Effector CD8-positive, alpha-beta T cell (primary cell): ENCODE data around the gene DHRSX.
"Not testable (repeated sequence)": the region's sequence is repeated elsewhere in the genome, so short reads cannot be mapped to it uniquely, and the experiment has no call there.

Source experiments
- DNase-seq: peaks from one replicate; lab custom pipeline; 2025; lab: John Stamatoyannopoulos, UW
- total RNA-seq, 4 experiments: gene quantifications; one replicate each; lab custom pipeline; 2026; lab: John Stamatoyannopoulos, UW

DHRSX gene, protein sequence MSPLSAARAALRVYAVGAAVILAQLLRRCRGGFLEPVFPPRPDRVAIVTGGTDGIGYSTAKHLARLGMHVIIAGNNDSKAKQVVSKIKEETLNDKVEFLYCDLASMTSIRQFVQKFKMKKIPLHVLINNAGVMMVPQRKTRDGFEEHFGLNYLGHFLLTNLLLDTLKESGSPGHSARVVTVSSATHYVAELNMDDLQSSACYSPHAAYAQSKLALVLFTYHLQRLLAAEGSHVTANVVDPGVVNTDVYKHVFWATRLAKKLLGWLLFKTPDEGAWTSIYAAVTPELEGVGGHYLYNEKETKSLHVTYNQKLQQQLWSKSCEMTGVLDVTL
- 10.3 to 16.1 (median 11.5) reads per million in 4 experiments for total RNA-seq

DNA sequence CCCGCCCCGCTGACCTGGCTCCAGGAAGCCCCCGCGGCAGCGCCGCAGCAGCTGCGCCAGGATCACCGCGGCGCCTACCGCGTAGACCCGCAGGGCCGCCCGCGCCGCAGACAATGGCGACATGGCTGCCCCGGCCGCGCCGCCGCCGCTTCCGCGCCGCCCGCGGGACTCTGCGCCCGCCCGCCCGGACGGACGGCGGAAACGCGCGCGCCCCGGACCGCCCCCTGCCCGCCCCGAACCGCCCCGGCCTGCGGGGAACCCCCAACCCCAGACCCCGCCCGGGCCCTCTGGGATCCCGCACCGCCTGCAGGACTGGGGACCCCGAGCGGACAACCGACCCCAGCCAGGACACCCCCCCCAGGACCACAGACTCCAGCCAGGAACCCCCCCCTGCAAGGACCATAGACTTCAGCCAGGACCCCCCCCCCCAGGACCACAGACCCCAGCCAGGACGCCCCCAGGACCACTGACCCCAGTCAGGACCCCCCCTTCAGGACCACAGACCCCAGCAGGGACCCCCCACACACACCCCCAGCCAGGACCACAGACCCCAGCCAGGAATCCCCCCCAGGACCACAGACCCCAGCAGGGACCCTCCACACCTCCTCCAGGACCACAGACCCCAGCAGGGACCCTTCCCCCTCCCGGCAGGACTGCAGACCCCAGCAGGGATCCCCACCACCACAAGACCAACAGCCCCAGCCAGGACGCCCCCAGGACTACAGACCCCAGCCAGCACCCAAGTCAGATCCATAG is at the start of gene DHRSX, which contains the start of gene ZBED1:
Gene DHRSX (minus strand): TSS at position 174 of the 756 bp plus-strand sequence. CDS start 51 bp downstream, at position 123.
Gene ZBED1 (minus strand): TSS at position 174 of the 756 bp plus-strand sequence. CDS start 10,257 bp downstream, outside the sequence.
- DNase-seq = no peak

DNA sequence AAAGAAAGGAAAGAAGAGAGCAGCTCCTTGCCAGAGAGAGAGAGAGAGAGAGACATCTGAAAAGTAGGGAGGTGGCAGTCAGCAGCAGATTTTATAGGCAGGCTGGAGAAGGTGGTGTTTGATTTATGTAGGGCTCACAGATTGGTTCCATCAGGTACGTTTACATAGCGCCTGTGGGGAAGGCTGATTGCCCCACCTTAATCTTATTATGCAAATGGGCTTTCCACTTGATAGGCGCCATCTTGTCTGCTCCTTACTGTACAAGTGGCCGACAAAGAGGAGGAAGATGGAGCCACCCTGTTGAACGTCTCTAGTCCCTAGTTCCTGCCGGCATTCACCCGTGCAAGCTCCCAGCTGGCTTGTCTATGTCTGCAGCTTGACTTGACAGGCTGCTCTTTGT is 49.1 kb upstream of the DHRSX start:
- DNase-seq = no peak

DNA sequence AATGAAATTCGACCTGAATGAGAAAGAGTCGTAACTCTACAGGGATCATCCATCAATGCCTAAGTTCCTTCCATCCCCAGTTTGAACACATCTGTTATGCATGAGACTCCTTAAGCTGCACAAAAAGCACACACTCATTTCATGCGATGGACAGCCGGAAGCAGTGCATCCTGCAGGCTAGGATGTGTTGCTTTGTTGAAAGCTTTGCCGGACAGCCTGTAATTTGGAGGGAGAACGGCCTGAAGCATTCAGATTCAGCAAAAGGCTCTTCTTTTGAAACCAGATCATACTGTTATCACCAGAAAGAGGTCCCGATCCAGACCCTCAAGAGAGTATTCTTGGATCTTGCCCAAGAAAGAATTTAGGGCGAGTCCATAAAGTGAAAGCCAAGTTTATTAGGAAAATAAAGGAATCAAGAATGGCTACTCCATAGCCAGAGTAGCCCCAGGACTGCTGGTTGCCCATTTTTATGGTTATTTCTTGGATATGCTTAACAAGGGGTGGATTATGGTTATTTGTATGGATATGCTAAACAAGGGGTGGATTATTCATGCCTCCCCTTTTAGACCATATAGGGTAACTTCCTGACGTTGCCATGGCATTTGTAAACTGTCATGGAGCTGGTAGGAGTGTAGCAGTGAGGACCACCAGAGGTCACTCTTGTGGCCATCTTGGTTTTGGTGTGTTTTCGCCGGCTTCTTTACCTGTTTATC is 48.1 kb upstream of the DHRSX start:
- DNase-seq = no peak

DNA sequence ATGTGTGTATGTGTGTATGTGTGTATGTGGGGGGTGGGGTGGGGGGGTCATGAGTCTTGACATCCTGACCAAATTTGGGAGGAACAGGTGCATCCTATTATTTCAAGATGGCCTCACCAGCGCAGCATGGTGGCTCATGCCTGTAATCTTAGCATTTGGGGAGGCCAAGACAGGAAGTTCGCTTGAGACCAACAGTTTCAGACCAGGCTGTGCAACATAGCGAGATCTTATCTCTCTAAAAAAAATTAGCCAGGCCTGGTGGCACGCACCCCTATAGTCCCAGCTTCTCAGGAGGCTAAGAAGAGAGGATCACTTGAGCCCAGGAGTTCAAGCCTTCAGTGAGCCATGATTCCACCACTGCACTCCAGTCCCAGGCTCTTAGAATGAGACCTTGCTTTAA is 47.0 kb upstream of the DHRSX start:
- DNase-seq = no peak

DNA sequence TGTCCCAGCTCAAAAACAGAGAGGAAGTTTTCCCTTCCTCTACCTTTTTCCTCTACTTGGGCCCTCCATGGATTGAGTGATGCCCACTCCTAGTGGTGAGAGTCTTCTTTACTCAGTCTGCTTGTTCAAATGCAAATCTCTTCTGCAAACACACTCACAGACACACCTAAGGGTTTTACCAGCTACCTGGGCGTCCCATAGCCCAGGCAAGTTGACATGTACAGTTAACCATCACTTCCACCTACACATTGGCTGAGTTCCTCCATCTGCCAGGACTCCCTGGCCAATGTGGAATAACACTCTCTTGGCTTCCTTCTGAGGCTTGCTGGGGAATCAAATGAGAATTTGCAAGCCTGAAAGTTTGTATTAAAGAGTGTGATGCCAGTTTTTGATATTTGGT is 45.7 kb upstream of the DHRSX start:
- no peak for DNase-seq

DNA sequence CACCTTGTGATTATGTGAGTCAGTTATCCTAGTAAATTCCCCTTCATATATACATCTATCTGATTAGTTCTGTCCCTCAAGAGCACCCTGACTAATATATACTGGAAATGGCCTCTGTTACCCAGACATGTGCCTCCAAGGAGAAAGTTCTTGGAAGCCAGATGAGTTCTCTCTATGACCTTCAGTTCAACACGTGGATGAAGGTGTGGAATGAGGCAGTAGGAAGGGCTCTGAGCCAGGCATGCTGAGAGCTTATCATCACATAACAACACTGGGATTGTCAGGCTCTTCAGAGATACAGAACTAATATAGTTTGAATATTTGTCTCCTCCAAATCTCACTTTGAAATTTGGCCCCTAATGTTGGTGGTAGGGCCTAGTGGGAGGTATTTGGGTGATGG is 44.4 kb upstream of the DHRSX start:
- DNase-seq = no peak

DNA sequence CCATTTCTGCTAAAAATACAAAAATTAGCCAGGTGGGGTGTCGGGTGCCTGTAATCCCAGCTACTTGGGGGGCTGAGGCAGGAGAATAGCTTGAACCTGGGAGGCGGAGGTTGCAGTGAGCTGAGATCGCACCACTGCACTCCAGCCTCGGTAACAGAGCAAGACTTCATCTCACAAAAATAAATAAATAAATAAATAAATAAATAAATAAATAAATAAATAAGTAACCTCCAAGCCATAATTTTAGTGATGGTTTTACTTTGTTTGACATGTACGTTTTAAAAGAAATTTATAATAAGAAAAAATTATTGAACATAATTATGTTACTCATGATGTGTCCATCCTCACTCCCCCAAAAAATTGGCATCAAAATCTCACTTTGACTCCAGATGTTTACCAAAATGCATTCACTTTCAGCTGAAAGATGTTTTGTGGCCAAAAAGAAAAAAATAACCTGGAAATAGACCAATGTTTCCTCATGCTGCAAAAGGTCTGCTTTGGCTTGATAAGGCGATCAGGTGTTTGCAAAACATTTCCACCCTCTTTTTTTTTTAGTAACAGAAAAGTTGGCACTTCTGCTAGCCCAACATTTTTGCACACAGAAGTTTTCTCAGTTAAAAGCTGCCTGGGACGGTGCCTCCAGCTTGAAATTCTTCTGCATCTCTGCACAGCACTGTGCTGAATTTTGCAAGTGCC is 42.2 kb upstream of the DHRSX start:
- DNase-seq = no peak

DNA sequence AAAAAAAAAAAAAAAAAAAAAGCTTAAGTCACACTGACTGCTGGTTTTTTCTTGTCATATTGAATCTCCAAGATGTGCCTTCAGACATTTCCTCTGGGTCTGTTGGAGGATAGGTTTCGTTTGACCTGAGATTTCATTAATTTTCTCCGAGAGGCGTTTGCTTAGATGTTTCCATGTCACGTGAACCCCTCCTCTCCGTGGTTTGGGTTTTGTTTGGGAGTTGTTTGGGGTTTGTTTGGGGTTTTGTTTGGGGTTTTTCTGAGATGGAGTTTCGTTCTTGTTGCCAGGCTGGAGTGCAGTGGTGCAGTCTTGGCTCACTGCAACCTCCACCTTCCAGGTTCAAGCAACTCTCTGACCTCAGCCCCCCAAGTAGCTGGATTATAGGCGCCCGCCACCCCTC is 40.8 kb upstream of the DHRSX start:
- no peak for DNase-seq

DNA sequence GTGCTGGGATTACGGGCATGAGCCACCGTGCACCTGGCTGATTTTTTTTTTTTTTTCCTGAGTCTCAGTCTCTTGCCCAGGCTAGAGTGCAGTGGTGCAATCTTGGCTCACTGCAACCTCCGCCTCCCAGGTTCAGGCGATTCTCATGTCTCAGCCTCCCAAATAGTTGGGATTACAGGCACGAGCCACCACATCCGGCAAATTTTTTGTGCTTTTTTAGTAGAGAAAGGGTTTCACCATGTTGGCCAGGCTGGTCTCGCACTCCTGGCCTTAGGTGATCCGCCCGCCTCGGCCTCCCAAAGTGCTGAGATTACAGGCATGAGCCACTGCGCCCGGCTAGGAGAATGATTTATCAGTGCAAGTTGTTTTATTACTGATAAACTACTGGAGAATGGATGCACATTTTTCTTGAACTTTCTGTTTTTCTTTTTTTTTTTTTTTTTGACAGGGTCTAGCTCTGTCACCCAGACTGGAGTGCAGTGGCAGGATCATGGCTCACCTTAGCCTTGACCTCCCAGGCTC is 39.7 kb upstream of the DHRSX start:
- DNase-seq = no peak

DNA sequence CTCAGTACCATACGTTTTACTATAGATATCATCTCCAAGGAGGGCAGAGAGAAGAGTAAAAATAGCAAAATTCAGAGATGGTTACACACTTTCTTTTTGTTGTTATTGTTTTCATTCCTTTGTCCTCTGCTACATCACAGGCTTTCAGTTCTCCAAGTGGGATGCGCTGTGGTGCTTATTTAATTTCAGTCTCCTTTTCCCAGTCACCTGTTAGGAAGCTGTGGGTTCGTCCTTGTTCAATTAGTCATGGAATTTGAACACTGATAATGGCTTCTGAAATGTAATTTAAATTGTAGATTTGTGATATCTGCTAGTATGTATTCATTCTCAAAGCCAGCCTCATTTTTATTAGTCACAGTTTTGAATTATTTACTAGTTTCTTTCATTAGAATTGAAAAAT is 38.8 kb upstream of the DHRSX start:
- DNase-seq = no peak

DNA sequence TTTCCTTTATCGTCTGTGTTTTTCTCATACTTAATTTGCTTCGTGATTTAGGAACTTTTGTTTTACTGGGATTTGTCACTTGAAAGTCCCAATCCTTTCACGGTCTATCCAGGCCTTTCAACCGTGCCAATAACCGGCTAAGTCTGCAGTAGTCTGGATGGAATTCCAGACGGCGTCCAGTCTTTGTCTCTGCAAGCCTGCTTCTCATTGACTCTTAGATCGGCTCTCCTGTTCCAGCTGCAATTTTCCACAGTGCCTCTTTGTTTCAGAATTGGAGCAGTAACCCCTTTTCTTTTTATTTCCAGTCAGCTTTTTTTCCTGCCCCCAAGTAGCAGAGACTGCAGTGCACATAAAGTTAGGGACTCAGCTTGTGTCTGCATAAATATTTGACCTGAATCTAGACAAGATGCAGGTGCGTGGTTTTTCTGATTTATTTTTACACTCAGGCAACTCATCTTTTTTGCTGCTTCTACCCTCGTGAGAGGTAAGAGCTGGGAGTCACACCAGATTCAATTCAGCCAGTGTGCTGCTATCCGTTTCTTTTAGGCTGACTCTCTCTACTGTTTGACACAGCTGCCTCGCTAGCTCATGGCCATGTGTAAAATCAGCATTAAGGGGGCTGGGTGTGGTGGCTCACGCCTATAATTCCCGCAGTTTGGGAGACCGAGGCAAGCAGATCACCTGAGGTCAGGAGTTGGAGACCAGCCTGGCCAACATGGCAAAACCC is 37.4 kb upstream of the DHRSX start:
- DNase-seq = no peak

DNA sequence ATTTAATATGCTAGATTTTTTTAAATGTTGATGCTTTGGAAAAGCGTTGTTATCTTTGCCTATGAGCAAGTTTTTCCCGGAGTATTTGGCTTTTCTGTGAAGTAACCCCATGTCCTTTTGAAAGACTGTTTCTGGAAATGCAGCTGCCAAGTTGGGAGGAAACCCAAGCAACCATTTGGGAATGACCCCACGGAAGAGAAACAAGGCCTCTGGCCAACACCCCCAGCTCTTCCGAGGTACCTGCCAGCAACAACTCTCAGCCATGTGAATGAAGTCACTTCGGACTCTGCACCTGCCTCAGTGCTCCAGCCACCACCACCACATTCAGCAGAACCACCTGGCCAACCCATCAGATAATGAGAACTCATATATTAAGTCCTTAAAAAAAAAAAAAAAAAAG is 36.2 kb upstream of the DHRSX start:
- no peak for DNase-seq

DNA sequence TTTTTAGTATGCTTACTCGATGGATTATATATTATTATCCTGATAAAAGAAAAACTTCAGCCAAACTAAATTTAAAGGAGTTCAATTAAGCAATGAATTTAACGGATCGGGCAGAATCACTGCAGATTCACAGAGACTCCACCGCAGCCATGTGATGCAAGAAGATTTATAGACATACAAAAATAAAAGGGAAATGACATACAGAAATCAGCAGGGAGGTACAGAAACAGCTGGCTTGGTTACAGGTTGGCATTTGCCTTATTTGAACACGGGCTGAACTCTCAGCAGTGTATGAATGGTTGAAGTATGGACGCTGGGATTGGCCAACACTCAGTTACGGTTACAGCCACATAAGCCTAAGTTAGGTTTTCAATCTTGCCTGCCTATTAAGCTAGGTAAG is 35.4 kb upstream of the DHRSX start:
- DNase-seq = no peak

DNA sequence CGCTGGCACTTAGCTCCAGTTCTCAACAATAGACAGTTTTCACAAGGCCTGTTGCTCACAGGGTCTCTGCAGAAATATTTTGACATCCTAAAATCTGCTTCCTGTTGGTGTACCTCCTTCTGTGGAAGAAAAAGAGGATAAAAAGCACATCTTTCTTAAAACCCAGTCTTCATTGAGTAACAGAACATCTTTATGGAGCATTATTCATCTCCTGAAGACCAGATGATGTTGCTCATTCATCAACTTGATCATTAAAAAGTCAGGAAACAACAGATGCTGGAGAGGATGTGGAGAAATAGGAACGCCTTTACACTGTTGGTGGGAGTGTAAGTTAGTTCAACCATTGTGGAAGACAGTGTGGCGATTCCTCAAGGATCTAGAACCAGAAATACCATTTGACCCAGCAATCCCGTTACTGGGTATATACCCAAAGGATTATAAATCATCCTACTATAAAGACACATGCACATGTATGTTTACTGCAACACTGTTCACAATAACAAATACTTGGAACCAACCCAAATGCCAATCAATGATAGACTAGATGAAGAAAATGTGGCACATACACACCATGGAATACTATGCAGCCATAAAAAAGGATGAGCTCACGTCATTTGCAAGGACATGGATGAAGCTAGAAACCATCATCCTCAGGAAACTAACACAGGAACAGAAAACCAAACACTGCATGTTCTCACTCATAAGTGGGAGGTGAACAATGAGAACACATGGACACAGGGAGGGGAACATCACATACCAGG is 33.7 kb upstream of the DHRSX start:
- not testable (repeated sequence) for DNase-seq

DNA sequence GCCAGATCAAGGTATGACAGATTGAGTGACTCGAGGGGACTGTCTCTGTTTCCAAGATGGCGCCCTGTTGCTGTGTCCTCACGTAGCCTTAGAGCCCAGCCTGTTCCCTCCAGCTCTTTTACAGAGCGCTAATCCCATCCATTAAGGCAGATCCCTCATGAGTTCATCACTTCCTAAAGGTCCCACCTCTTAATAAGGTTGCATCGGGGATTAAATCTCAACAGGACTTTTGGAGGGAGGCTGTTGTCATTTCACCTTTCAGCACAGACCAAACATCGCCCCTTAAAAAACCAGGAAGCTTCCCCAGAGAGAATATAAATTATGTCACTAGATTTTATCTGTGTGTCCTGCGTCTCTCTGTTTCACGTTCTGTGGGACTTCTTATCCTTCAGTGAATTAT is 32.6 kb upstream of the DHRSX start:
- DNase-seq = no peak

DNA sequence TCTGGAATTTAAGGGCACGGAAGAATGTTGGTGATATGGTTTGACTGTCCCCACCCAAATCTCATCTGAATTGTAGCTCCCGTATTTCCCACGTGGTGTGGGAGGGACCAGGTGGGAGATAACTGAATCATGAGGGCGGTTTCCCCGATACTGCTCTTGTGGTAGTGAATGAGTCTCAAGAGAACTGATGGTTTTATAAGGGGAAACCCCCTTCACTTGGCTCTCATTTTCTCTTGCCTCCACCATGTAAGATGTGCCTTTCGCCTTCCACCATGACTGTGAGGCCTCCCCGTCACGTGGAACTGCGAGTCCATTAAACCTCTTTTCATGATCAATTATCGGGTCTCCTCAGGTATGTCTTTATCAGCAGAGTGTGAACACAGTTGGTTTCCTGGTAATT is 25.6 kb upstream of the DHRSX start:
- no peak for DNase-seq

DNA sequence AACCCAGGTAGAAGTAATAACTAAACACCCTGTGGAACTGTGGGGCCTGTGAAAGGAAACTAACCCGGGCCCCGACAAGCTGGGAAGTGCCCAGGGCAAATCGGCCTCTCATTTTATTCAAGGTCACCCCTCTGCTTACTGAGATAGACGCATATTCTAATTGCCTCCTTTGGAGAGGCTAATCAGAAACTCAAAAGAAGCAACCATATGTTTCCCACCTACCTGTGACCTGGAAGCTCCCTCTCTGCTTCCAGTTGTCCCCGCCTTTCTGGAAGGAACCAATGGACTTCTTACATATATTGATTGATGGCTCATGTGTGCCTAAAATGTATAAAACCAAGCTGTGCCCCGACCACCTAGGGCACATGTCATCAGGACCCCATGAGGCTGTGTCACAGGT is 23.1 kb upstream of the DHRSX start:
- DNase-seq = no peak

DNA sequence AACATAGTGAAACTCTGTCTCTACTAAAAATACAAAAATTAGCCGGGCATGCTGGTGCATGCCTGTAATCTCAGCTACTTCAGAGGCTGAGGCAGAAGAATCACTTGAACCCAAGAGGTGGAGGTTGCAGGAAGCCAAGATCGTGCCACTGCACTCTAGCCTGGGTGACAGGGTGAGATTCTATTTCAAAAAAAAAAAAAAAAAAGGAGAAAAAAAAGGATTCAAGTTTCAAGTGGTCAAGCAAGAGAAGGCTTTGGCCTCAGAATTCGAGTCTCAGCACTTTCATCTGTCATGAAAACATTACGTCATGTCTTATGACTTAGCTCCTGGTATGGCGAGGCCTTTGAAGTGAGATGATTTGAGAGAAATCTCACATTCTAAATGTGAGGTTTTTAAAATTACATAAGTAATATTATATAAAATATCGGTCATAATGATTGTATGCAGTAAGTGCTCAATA is 21.2 kb upstream of the DHRSX start:
- no peak for DNase-seq

DNA sequence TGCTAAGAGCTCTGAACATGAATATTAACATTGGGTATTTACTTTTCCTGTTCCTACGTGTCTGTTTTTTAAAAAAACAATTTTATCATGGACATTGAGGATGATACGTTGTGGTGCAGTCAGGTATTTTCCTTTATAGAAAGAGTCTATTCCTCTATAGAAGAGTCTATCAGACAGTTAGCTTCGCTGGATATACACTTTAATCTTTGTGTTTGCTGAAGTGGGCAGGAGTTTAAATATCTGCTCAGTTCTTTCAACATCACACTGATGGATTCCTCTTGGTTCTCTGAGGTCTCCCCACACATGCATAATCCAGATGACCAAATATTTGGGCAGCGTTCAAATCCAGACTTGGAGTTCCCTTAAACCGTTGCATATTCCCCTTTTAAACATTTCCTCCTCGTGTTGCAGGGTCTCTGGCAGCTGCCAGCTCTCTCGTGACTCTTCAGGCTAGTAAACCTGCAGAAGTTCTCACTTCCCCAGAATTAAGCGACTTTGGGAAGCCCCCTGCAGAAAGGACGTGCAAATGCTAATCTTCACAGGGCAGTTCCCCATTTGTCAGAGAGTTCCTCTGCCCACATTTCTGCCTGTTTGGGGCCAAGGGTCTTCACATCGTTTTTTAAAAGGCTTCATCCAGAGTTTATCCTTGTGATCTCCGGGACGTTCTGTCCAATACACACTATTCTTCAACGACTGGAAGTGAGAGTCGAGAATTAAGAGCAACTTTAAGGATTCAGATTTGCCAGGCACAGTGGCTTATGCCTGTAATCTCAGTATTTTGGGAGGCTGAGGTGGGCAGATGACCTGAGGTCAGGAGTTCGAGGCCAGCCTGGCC is 20.5 kb upstream of the DHRSX start:
- DNase-seq = no peak
